H1 (cell line): ENCODE data around the gene TACR2. TPM values are rescaled to one million over a fixed set of nuclear protein-coding genes. Genes with fewer than 3 reads are reported as not detected.
A peak's percentile ranks its signal among the peaks of the same experiment; 100 is the strongest.

ENCODE experiments used
- CTCF ChIA-PET: fragments of 300-600 bp; sonication (Branson Sonifier 250); formaldehyde crosslinking; loops from one replicate; lab custom pipeline; 2021; ENCODE audit not compliant: partially characterized antibody; lab: Charles Lee
- POLR2A ChIA-PET: fragments of 300-600 bp; sonication (Branson Sonifier 250); formaldehyde crosslinking; loops from one replicate; lab custom pipeline; 2021; ENCODE audit warnings: inconsistent platforms; ENCODE audit not compliant: partially characterized antibody; lab: Charles Lee
- DNase-seq, 2 experiments: peaks; one replicate each; pipeline versions ENCODE4 v3.0.0 to v3.0.0-alpha.2; 2010 to 2022; ENCODE audit warnings: low spot score in 2 of 2, low read depth in 1 of 2, mixed read lengths in 1 of 2
- FAIRE-seq: peaks from 2 replicates; lab custom pipeline; 2011; peaks lifted over from hg19 to GRCh38; lab: Jason Lieb, UNC
- H2AFZ ChIP-seq: 2 replicates; pipeline ENCODE4 v1.8.1; 2012; ENCODE audit warnings: low read length, inconsistent platforms
- H2AK5ac ChIP-seq: 2 replicates; pipeline ENCODE4 v1.6.1; 2013; ENCODE audit warnings: low read depth, low read length
- H2BK120ac ChIP-seq: replicated peaks from 2 replicates; pipeline ENCODE3; 2013; ENCODE audit warnings: low read depth, low read length, inconsistent platforms
- H2BK12ac ChIP-seq: 2 replicates; pipeline ENCODE4 v1.6.1; 2013; ENCODE audit warnings: low read depth, low read length
- H2BK15ac ChIP-seq: 2 replicates; pipeline ENCODE4 v1.6.1; 2013; ENCODE audit warnings: low read length
- H2BK20ac ChIP-seq: 2 replicates; pipeline ENCODE4 v1.6.1; 2013; ENCODE audit warnings: low read length
- H2BK5ac ChIP-seq: 2 replicates; pipeline ENCODE4 v1.6.1; 2013; ENCODE audit warnings: low read depth, low read length
- H3K14ac ChIP-seq: 2 replicates; pipeline ENCODE4 v1.6.1; 2013; ENCODE audit warnings: inconsistent platforms; ENCODE audit not compliant: insufficient read length
- H3K18ac ChIP-seq: 2 replicates; pipeline ENCODE4 v1.6.1; 2013; ENCODE audit warnings: low read length; ENCODE audit errors: extremely low read depth
- H3K23ac ChIP-seq: 2 replicates; pipeline ENCODE4 v1.6.1; 2013; ENCODE audit warnings: inconsistent platforms; ENCODE audit not compliant: insufficient read length
- H3K23me2 ChIP-seq: 2 replicates; pipeline ENCODE4 v1.6.1; 2013; ENCODE audit warnings: low read depth, low read length
- H3K27ac ChIP-seq: 2 replicates; pipeline ENCODE4 v1.6.1; 2011; ENCODE audit warnings: low read depth, low read length, inconsistent platforms
- H3K27me3 ChIP-seq, 4 experiments: replicated peaks in 1 of 4; 1 replicate in 1 of 4; 2 replicates in 3 of 4; pipeline versions ENCODE4 v1.6.1 to v1.8.1; 2011 to 2013; ENCODE audit warnings: low read length in 3 of 4, mild to moderate bottlenecking in 3 of 4, inconsistent platforms in 2 of 4, mixed read lengths in 2 of 4, moderate library complexity in 1 of 4; ENCODE audit not compliant: control insufficient read depth in 3 of 4, insufficient read depth in 3 of 4; ENCODE audit errors: extremely low read depth in 1 of 4
- H3K36me3 ChIP-seq, 4 experiments: 2 replicates each; pipeline versions ENCODE4 v1.6.1 to v1.8.1; 2011 to 2013; ENCODE audit warnings: mild to moderate bottlenecking in 4 of 4, low read length in 3 of 4, moderate library complexity in 2 of 4, control low read depth in 1 of 4, inconsistent platforms in 1 of 4; ENCODE audit not compliant: insufficient read depth in 4 of 4, control insufficient read depth in 2 of 4
- H3K4ac ChIP-seq: replicated peaks from 2 replicates; pipeline ENCODE3; 2013; ENCODE audit warnings: low read length, low read depth, mixed read lengths, inconsistent platforms; ENCODE audit not compliant: insufficient read length
- H3K4me1 ChIP-seq, 4 experiments: replicated peaks in 1 of 4; 1 replicate in 1 of 4; 2 replicates in 3 of 4; pipeline versions ENCODE4 v1.6.1 to v1.8.1; 2011 to 2013; ENCODE audit warnings: low read length in 3 of 4, inconsistent platforms in 2 of 4, mixed read lengths in 1 of 4; ENCODE audit not compliant: insufficient read depth in 4 of 4, control insufficient read depth in 3 of 4
- H3K4me2 ChIP-seq, 2 experiments: 2 replicates each; pipeline versions ENCODE4 v1.6.1 to v1.8.1; 2011 to 2013; ENCODE audit warnings: low read depth in 2 of 2, low read length in 2 of 2, control low read depth in 1 of 2, inconsistent platforms in 1 of 2, mild to moderate bottlenecking in 1 of 2; ENCODE audit not compliant: insufficient read depth in 1 of 2
- H3K4me3 ChIP-seq, 4 experiments: fragments of 200-600, 300-600 bp in 1 of 4; sonication (generic), shearing (Covaris generic), sonication (Bioruptor Twin) in 1 of 4; 2 replicates each; pipeline versions ENCODE4 v1.5.1 to v1.8.1; 2011 to 2016; ENCODE audit warnings: low read length in 4 of 4, low read depth in 3 of 4, control low read depth in 2 of 4, inconsistent platforms in 2 of 4, mild to moderate bottlenecking in 2 of 4, mixed read lengths in 1 of 4, moderate library complexity in 1 of 4; ENCODE audit not compliant: insufficient read depth in 2 of 4; ENCODE audit errors: extremely low read depth in 1 of 4
- H3K56ac ChIP-seq: replicated peaks from 2 replicates; pipeline ENCODE3; 2013; ENCODE audit warnings: low read depth, mild to moderate bottlenecking, mixed read lengths, low read length, inconsistent platforms; ENCODE audit not compliant: insufficient read length
- H3K79me1 ChIP-seq: 2 replicates; pipeline ENCODE4 v1.6.1; 2013; ENCODE audit warnings: low read depth, low read length, control low read depth
- H3K79me2 ChIP-seq, 2 experiments: 2 replicates each; pipeline versions ENCODE4 v1.6.1 to v1.8.1; 2012 to 2013; ENCODE audit warnings: low read length in 2 of 2, mild to moderate bottlenecking in 2 of 2, inconsistent platforms in 1 of 2; ENCODE audit not compliant: insufficient read depth in 2 of 2, control insufficient read depth in 1 of 2
- H3K9ac ChIP-seq, 4 experiments: replicated peaks in 1 of 4; 1 replicate in 1 of 4; 2 replicates in 3 of 4; pipeline versions ENCODE4 v1.6.1 to v1.8.1; 2011 to 2013; ENCODE audit warnings: low read depth in 3 of 4, low read length in 3 of 4, control low read depth in 2 of 4, mild to moderate bottlenecking in 2 of 4, moderate library complexity in 2 of 4, inconsistent platforms in 1 of 4; ENCODE audit errors: extremely low read depth in 1 of 4
- H3K9me3 ChIP-seq, 2 experiments: 2 replicates each; pipeline versions ENCODE4 v1.6.1 to v1.8.1; 2012 to 2013; ENCODE audit warnings: mild to moderate bottlenecking in 2 of 2, moderate library complexity in 2 of 2, control low read depth in 1 of 2, inconsistent platforms in 1 of 2, low read depth in 1 of 2, low read length in 1 of 2, mixed read lengths in 1 of 2; ENCODE audit not compliant: insufficient read depth in 2 of 2
- H4K20me1 ChIP-seq, 2 experiments: replicated peaks in 1 of 2; 2 replicates each; pipeline versions ENCODE3 to v1.8.1; 2011 to 2013; ENCODE audit warnings: inconsistent platforms in 2 of 2, low read length in 2 of 2, mild to moderate bottlenecking in 1 of 2; ENCODE audit not compliant: insufficient read depth in 2 of 2, control insufficient read depth in 1 of 2
- H4K5ac ChIP-seq: 2 replicates; pipeline ENCODE4 v1.6.1; 2013; ENCODE audit warnings: low read length, low read depth, mixed read lengths, inconsistent platforms; ENCODE audit not compliant: insufficient read length
- H4K8ac ChIP-seq: 2 replicates; pipeline ENCODE4 v1.8.0; 2013; ENCODE audit warnings: mild to moderate bottlenecking, moderate library complexity, low read length, inconsistent platforms; ENCODE audit not compliant: insufficient read depth; ENCODE audit errors: extremely low read depth
- H4K91ac ChIP-seq: replicated peaks from 2 replicates; pipeline ENCODE3; 2013; ENCODE audit warnings: low read length, mixed read lengths, inconsistent platforms; ENCODE audit not compliant: insufficient read length
- EZH2 ChIP-seq: fragments of 200-600 bp; sonication (generic); IDR thresholded peaks from 2 replicates; pipeline ENCODE4 v1.7.1; 2012; ENCODE audit warnings: low read depth, mild to moderate bottlenecking, moderate library complexity, low read length, inconsistent platforms; ENCODE audit not compliant: severe bottlenecking
- KDM4A ChIP-seq: IDR thresholded peaks from one replicate; pipeline ENCODE4 v1.7.1; 2012; ENCODE audit warnings: low read depth, mild to moderate bottlenecking, moderate library complexity, low read length, inconsistent platforms; ENCODE audit not compliant: severe bottlenecking
- WGBS, 2 experiments: shearing (Covaris generic) in 1 of 2; methylation state at CpG; one replicate each; pipeline versions ENCODE4 v1.1.6 to v1.1.7; 2013 to 2015; ENCODE audit warnings: low lambda C conversion rate in 2 of 2, mixed read lengths in 2 of 2, inconsistent platforms in 1 of 2, low coverage in 1 of 2, missing lambda C conversion rate in 1 of 2; ENCODE audit not compliant: insufficient replicate concordance in 2 of 2, insufficient coverage in 1 of 2, insufficient read length in 1 of 2; ENCODE audit errors: extremely low coverage in 1 of 2, missing lambda C conversion rate in 1 of 2; 5-methylcytosine and 5-hydroxymethylcytosine counted together
- polyA plus RNA-seq, 7 experiments: library from polyadenylated mRNA; depleted of rRNA in 3 of 7; stranded (reverse) in 5 of 7; unstranded in 2 of 7; fragments of >200 nt in 5 of 7; fragments of 200-250 nt in 2 of 7; gene quantifications; 1 replicate in 5 of 7; 2 replicates in 1 of 7; 4 replicates in 1 of 7; pipeline versions ENCODE4 v1.2.1 to v1.2.3, GENCODE V29; 2011 to 2013; ENCODE audit warnings: missing spikeins in 2 of 7, mixed read lengths in 2 of 7
- total RNA-seq: library from RNA; stranded (reverse); fragmentation: NEBNext Ultra II Directional; extraction: Animal tissue kit (Norgen Biotek cat#: 25700); gene quantifications from 2 replicates; pipeline ENCODE4 v1.2.1, GENCODE V29; 2021

TACR2 gene
- total and polyA plus RNA-seq, 2 of the 8 experiments (the other 6 are each of a cell fraction or from before 2014, with no cell fraction given): 0.06 TPM; not detected in 1

DNA sequence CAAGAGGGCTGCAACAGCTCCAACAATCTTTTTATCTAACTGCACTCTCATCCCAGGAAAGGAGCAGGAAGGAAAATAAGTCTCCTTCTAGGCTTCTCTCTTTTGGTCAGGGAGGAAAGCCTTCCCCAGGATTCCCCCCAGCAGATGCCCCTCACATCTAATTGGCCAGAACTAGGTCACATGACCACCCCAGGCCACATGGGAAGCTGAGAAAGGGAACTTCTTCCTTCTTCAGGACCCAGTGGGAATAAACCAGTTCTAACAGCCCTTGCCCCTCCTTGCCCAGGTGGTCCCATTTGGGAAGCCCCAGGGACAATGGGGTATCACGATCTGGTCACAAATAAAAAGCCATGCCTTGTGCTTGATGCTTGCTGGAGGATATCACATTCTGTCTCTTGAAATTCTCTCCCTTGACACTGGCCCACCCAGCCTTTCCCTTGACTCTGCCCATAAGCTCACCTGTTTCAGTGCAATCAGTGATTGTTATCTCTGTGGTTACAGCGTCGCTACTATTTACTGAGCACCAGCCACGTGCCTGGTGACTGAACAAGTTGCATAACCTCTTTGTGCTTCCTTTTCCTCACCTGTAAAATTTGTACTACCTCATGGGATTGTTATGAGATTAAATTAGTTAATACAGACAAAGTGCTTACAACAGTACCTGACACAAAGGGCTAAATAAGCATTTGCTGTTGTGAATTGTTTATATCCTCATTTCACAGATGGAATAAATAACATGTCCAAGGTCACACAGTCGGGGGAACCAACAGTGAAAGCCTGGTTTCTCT is 9.0 kb upstream of the TACR2 start:
- Histone ChIP-seq H3K56ac (no peak overlapping the region), H2BK20ac (no peak overlapping the region), H2BK5ac (no peak overlapping the region), H2BK15ac (no peak overlapping the region), H3K23ac (no peak overlapping the region), H3K79me1 (no peaks in the 10 kb centered on the region), H3K18ac (no peak overlapping the region), H4K8ac (no peak overlapping the region), H2AK5ac (no peak overlapping the region), H2BK120ac (no peak overlapping the region), H3K9ac (no peak overlapping the region), H2BK12ac (no peak overlapping the region), H3K4me1 (no peaks in the 10 kb centered on the region), H3K14ac (no peak overlapping the region), H3K27me3 (no peaks in the 10 kb centered on the region), H4K5ac (no peak overlapping the region), H3K36me3 (no peaks in the 10 kb centered on the region), H3K23me2 (no peaks in the 10 kb centered on the region), H3K79me2 (no peaks in the 10 kb centered on the region), H3K4me3 (no peak overlapping the region), H3K27ac (no peak overlapping the region), H3K9me3 (no peaks in the 10 kb centered on the region), H3K4ac (no peak overlapping the region), H4K20me1 (no peaks in the 10 kb centered on the region), H2AFZ (peak overlapping the region; percentile 63), H3K4me2 (no peak overlapping the region), H4K91ac (no peak overlapping the region)
- no peak for DNase-seq
- 89% methylated on average over 5 of the region's 5 CpGs; no CpG with 5 or more reads in 1 of the 2 experiments for WGBS, 2 experiments
- no peak for FAIRE-seq
- ChIA-PET CTCF (interaction anchor here (0.6 to 16.6 kb wide), 9 partner anchors 7 to 532 kb away, joined by 3 to 150 read pairs (median 5); partner anchors contain the start of gene TSPAN15), POLR2A (no interaction called here)
- TF ChIP-seq KDM4A (no peak), EZH2 (no peak)
